H1 (cell line): ENCODE measurements around the gene MTARC2. TPM values are rescaled to one million over a fixed set of nuclear protein-coding genes. Genes with fewer than 3 reads are reported as not detected.

Experiments
- CTCF ChIA-PET: fragments of 300-600 bp; sonication (Branson Sonifier 250); formaldehyde crosslinking; loops from one replicate; lab custom pipeline; 2021; ENCODE audit not compliant: partially characterized antibody; lab: Charles Lee
- POLR2A ChIA-PET: fragments of 300-600 bp; sonication (Branson Sonifier 250); formaldehyde crosslinking; loops from one replicate; lab custom pipeline; 2021; ENCODE audit warnings: inconsistent platforms; ENCODE audit not compliant: partially characterized antibody; lab: Charles Lee
- DNase-seq, 2 experiments: peaks; one replicate each; pipeline versions ENCODE4 v3.0.0 to v3.0.0-alpha.2; 2010 to 2022; ENCODE audit warnings: low spot score in 2 of 2, low read depth in 1 of 2, mixed read lengths in 1 of 2
- FAIRE-seq: peaks from 2 replicates; lab custom pipeline; 2011; peaks lifted over from hg19 to GRCh38; lab: Jason Lieb, UNC
- H2AFZ ChIP-seq: 2 replicates; pipeline ENCODE4 v1.8.1; 2012; ENCODE audit warnings: low read length, inconsistent platforms
- H2AK5ac ChIP-seq: 2 replicates; pipeline ENCODE4 v1.6.1; 2013; ENCODE audit warnings: low read depth, low read length
- H2BK120ac ChIP-seq: replicated peaks from 2 replicates; pipeline ENCODE3; 2013; ENCODE audit warnings: low read depth, low read length, inconsistent platforms
- H2BK12ac ChIP-seq: 2 replicates; pipeline ENCODE4 v1.6.1; 2013; ENCODE audit warnings: low read depth, low read length
- H2BK15ac ChIP-seq: 2 replicates; pipeline ENCODE4 v1.6.1; 2013; ENCODE audit warnings: low read length
- H2BK20ac ChIP-seq: 2 replicates; pipeline ENCODE4 v1.6.1; 2013; ENCODE audit warnings: low read length
- H2BK5ac ChIP-seq: 2 replicates; pipeline ENCODE4 v1.6.1; 2013; ENCODE audit warnings: low read depth, low read length
- H3K14ac ChIP-seq: 2 replicates; pipeline ENCODE4 v1.6.1; 2013; ENCODE audit warnings: inconsistent platforms; ENCODE audit not compliant: insufficient read length
- H3K18ac ChIP-seq: 2 replicates; pipeline ENCODE4 v1.6.1; 2013; ENCODE audit warnings: low read length; ENCODE audit errors: extremely low read depth
- H3K23ac ChIP-seq: 2 replicates; pipeline ENCODE4 v1.6.1; 2013; ENCODE audit warnings: inconsistent platforms; ENCODE audit not compliant: insufficient read length
- H3K23me2 ChIP-seq: 2 replicates; pipeline ENCODE4 v1.6.1; 2013; ENCODE audit warnings: low read depth, low read length
- H3K27ac ChIP-seq: 2 replicates; pipeline ENCODE4 v1.6.1; 2011; ENCODE audit warnings: low read depth, low read length, inconsistent platforms
- H3K27me3 ChIP-seq, 4 experiments: replicated peaks in 1 of 4; 1 replicate in 1 of 4; 2 replicates in 3 of 4; pipeline versions ENCODE4 v1.6.1 to v1.8.1; 2011 to 2013; ENCODE audit warnings: low read length in 3 of 4, mild to moderate bottlenecking in 3 of 4, inconsistent platforms in 2 of 4, mixed read lengths in 2 of 4, moderate library complexity in 1 of 4; ENCODE audit not compliant: control insufficient read depth in 3 of 4, insufficient read depth in 3 of 4; ENCODE audit errors: extremely low read depth in 1 of 4
- H3K36me3 ChIP-seq, 4 experiments: 2 replicates each; pipeline versions ENCODE4 v1.6.1 to v1.8.1; 2011 to 2013; ENCODE audit warnings: mild to moderate bottlenecking in 4 of 4, low read length in 3 of 4, moderate library complexity in 2 of 4, control low read depth in 1 of 4, inconsistent platforms in 1 of 4; ENCODE audit not compliant: insufficient read depth in 4 of 4, control insufficient read depth in 2 of 4
- H3K4ac ChIP-seq: replicated peaks from 2 replicates; pipeline ENCODE3; 2013; ENCODE audit warnings: low read length, low read depth, mixed read lengths, inconsistent platforms; ENCODE audit not compliant: insufficient read length
- H3K4me1 ChIP-seq, 4 experiments: replicated peaks in 1 of 4; 1 replicate in 1 of 4; 2 replicates in 3 of 4; pipeline versions ENCODE4 v1.6.1 to v1.8.1; 2011 to 2013; ENCODE audit warnings: low read length in 3 of 4, inconsistent platforms in 2 of 4, mixed read lengths in 1 of 4; ENCODE audit not compliant: insufficient read depth in 4 of 4, control insufficient read depth in 3 of 4
- H3K4me2 ChIP-seq, 2 experiments: 2 replicates each; pipeline versions ENCODE4 v1.6.1 to v1.8.1; 2011 to 2013; ENCODE audit warnings: low read depth in 2 of 2, low read length in 2 of 2, control low read depth in 1 of 2, inconsistent platforms in 1 of 2, mild to moderate bottlenecking in 1 of 2; ENCODE audit not compliant: insufficient read depth in 1 of 2
- H3K4me3 ChIP-seq, 4 experiments: fragments of 200-600, 300-600 bp in 1 of 4; sonication (generic), shearing (Covaris generic), sonication (Bioruptor Twin) in 1 of 4; 2 replicates each; pipeline versions ENCODE4 v1.5.1 to v1.8.1; 2011 to 2016; ENCODE audit warnings: low read length in 4 of 4, low read depth in 3 of 4, control low read depth in 2 of 4, inconsistent platforms in 2 of 4, mild to moderate bottlenecking in 2 of 4, mixed read lengths in 1 of 4, moderate library complexity in 1 of 4; ENCODE audit not compliant: insufficient read depth in 2 of 4; ENCODE audit errors: extremely low read depth in 1 of 4
- H3K56ac ChIP-seq: replicated peaks from 2 replicates; pipeline ENCODE3; 2013; ENCODE audit warnings: low read depth, mild to moderate bottlenecking, mixed read lengths, low read length, inconsistent platforms; ENCODE audit not compliant: insufficient read length
- H3K79me1 ChIP-seq: 2 replicates; pipeline ENCODE4 v1.6.1; 2013; ENCODE audit warnings: low read depth, low read length, control low read depth
- H3K79me2 ChIP-seq, 2 experiments: 2 replicates each; pipeline versions ENCODE4 v1.6.1 to v1.8.1; 2012 to 2013; ENCODE audit warnings: low read length in 2 of 2, mild to moderate bottlenecking in 2 of 2, inconsistent platforms in 1 of 2; ENCODE audit not compliant: insufficient read depth in 2 of 2, control insufficient read depth in 1 of 2
- H3K9ac ChIP-seq, 4 experiments: replicated peaks in 1 of 4; 1 replicate in 1 of 4; 2 replicates in 3 of 4; pipeline versions ENCODE4 v1.6.1 to v1.8.1; 2011 to 2013; ENCODE audit warnings: low read depth in 3 of 4, low read length in 3 of 4, control low read depth in 2 of 4, mild to moderate bottlenecking in 2 of 4, moderate library complexity in 2 of 4, inconsistent platforms in 1 of 4; ENCODE audit errors: extremely low read depth in 1 of 4
- H3K9me3 ChIP-seq, 2 experiments: 2 replicates each; pipeline versions ENCODE4 v1.6.1 to v1.8.1; 2012 to 2013; ENCODE audit warnings: mild to moderate bottlenecking in 2 of 2, moderate library complexity in 2 of 2, control low read depth in 1 of 2, inconsistent platforms in 1 of 2, low read depth in 1 of 2, low read length in 1 of 2, mixed read lengths in 1 of 2; ENCODE audit not compliant: insufficient read depth in 2 of 2
- H4K20me1 ChIP-seq, 2 experiments: replicated peaks in 1 of 2; 2 replicates each; pipeline versions ENCODE3 to v1.8.1; 2011 to 2013; ENCODE audit warnings: inconsistent platforms in 2 of 2, low read length in 2 of 2, mild to moderate bottlenecking in 1 of 2; ENCODE audit not compliant: insufficient read depth in 2 of 2, control insufficient read depth in 1 of 2
- H4K5ac ChIP-seq: 2 replicates; pipeline ENCODE4 v1.6.1; 2013; ENCODE audit warnings: low read length, low read depth, mixed read lengths, inconsistent platforms; ENCODE audit not compliant: insufficient read length
- H4K8ac ChIP-seq: 2 replicates; pipeline ENCODE4 v1.8.0; 2013; ENCODE audit warnings: mild to moderate bottlenecking, moderate library complexity, low read length, inconsistent platforms; ENCODE audit not compliant: insufficient read depth; ENCODE audit errors: extremely low read depth
- H4K91ac ChIP-seq: replicated peaks from 2 replicates; pipeline ENCODE3; 2013; ENCODE audit warnings: low read length, mixed read lengths, inconsistent platforms; ENCODE audit not compliant: insufficient read length
- ATF3 ChIP-seq: IDR thresholded peaks from 2 replicates; pipeline ENCODE4 v1.6.1; 2011; ENCODE audit warnings: low read depth, mild to moderate bottlenecking, low read length; ENCODE audit not compliant: insufficient read depth
- CTCF ChIP-seq, 3 experiments: IDR thresholded peaks; 1 replicate in 2 of 3; 2 replicates in 1 of 3; pipeline versions ENCODE4 v1.5.1 to v1.6.1; 2011; ENCODE audit warnings: low read length in 3 of 3, mild to moderate bottlenecking in 3 of 3, inconsistent platforms in 2 of 3, low read depth in 1 of 3, moderate library complexity in 1 of 3; ENCODE audit not compliant: insufficient read depth in 1 of 3; ENCODE audit errors: control extremely low read depth in 1 of 3
- GTF2F1 ChIP-seq: IDR thresholded peaks from 2 replicates; pipeline ENCODE4 v1.6.1; 2012; ENCODE audit warnings: low read depth, low read length, improper control_type of control experiment, borderline replicate concordance
- RNF2 ChIP-seq: fragments of 200-900, 300-1000 bp; sonication (generic); IDR thresholded peaks from 2 replicates; pipeline ENCODE4 v1.7.1; 2016; ENCODE audit warnings: borderline replicate concordance, low read depth, mild to moderate bottlenecking, antibody characterized with exemption, low read length; ENCODE audit not compliant: poor library complexity, severe bottlenecking; ENCODE audit errors: missing control alignments
- SIRT6 ChIP-seq: IDR thresholded peaks from one replicate; pipeline ENCODE4 v1.7.1; 2012; ENCODE audit warnings: low read length, inconsistent platforms
- SP2 ChIP-seq: IDR thresholded peaks from 2 replicates; pipeline ENCODE4 v1.6.1; 2012; ENCODE audit warnings: mild to moderate bottlenecking, low read length, inconsistent platforms
- WGBS, 2 experiments: shearing (Covaris generic) in 1 of 2; methylation state at CpG; one replicate each; pipeline versions ENCODE4 v1.1.6 to v1.1.7; 2013 to 2015; ENCODE audit warnings: low lambda C conversion rate in 2 of 2, mixed read lengths in 2 of 2, inconsistent platforms in 1 of 2, low coverage in 1 of 2, missing lambda C conversion rate in 1 of 2; ENCODE audit not compliant: insufficient replicate concordance in 2 of 2, insufficient coverage in 1 of 2, insufficient read length in 1 of 2; ENCODE audit errors: extremely low coverage in 1 of 2, missing lambda C conversion rate in 1 of 2; 5-methylcytosine and 5-hydroxymethylcytosine counted together
- polyA plus RNA-seq, 7 experiments: library from polyadenylated mRNA; depleted of rRNA in 3 of 7; stranded (reverse) in 5 of 7; unstranded in 2 of 7; fragments of >200 nt in 5 of 7; fragments of 200-250 nt in 2 of 7; gene quantifications; 1 replicate in 5 of 7; 2 replicates in 1 of 7; 4 replicates in 1 of 7; pipeline versions ENCODE4 v1.2.1 to v1.2.3, GENCODE V29; 2011 to 2013; ENCODE audit warnings: missing spikeins in 2 of 7, mixed read lengths in 2 of 7
- total RNA-seq: library from RNA; stranded (reverse); fragmentation: NEBNext Ultra II Directional; extraction: Animal tissue kit (Norgen Biotek cat#: 25700); gene quantifications from 2 replicates; pipeline ENCODE4 v1.2.1, GENCODE V29; 2021

Gene MTARC2
- total and polyA plus RNA-seq, 2 of the 8 experiments (the other 6 are each of a cell fraction or from before 2014, with no cell fraction given), result 7.2 to 7.9 TPM

GRCh38 chr1:220730486-220730885, 17.6 kb upstream of the MTARC2 start:
- Histone ChIP-seq H2BK5ac (no peak overlapping the region), H3K4me2 (no peak overlapping the region), H2AFZ (no peak overlapping the region), H4K91ac (no peak overlapping the region), H3K36me3 (no peaks in the 10 kb centered on the region), H2BK15ac (no peak overlapping the region), H2BK120ac (no peak overlapping the region), H3K9me3 (no peaks in the 10 kb centered on the region), H3K23ac (no peak overlapping the region), H2AK5ac (no peak overlapping the region), H3K4me1 (peaks cover 0 to 2% (median 0%) of the 10 kb centered on the region in 4 experiments; a peak in 1 of 7 replicates), H3K79me2 (no peaks in the 10 kb centered on the region), H4K5ac (no peak overlapping the region), H3K4ac (no peak overlapping the region), H3K4me3 (no peak overlapping the region), H3K56ac (no peak overlapping the region), H3K79me1 (no peaks in the 10 kb centered on the region), H4K20me1 (no peaks in the 10 kb centered on the region), H2BK12ac (no peak overlapping the region), H3K27me3 (no peaks in the 10 kb centered on the region), H4K8ac (no peak overlapping the region), H3K27ac (no peak overlapping the region), H3K23me2 (no peaks in the 10 kb centered on the region), H3K18ac (no peak overlapping the region), H2BK20ac (no peak overlapping the region), H3K9ac (no peak overlapping the region), H3K14ac (no peak overlapping the region)
- DNase-seq (no peak), FAIRE-seq (no peak)
- TF ChIP-seq ATF3 (no peak), CTCF (IDR thresholded peaks at IDR 0.05; ENCODE audit: control extremely low read depth in 1 of 3, insufficient read depth in 1 of 3, low read depth in 1 of 3, low read length in 3 of 3) (no peak), SIRT6 (no peak), SP2 (no peak), GTF2F1 (no peak), RNF2 (no peak)
- ChIA-PET CTCF (interaction anchor here (0.8 to 4.0 kb wide), 3 partner anchors 12 to 320 kb away, joined by 3 to 24 read pairs (median 7); no protein-coding TSS in a partner anchor), POLR2A (no interaction called here)
- WGBS, 2 experiments, result 79% methylated on average over 2 of the region's 2 CpGs; no CpG with 5 or more reads in 1 of the 2 experiments
